A549 (cell line): ENCODE data around the gene COL11A2. TPM values are rescaled to one million over a fixed set of nuclear protein-coding genes. Genes with fewer than 3 reads are reported as not detected.
A peak's percentile ranks its signal among the peaks of the same experiment; 100 is the strongest.

Experiments
- ATAC-seq, 2 experiments: fragments of 200-7000 bp in 1 of 2; fragments of >200 bp in 1 of 2; cut with Nextera tagmentation in 1 of 2; cut with Tn5 transposase in 1 of 2; 3 replicates each; pipeline versions ENCODE4 v1.8.0 to v1.9.1; 2018 to 2020; ENCODE audit warnings: mild to moderate bottlenecking in 1 of 2, moderate library complexity in 1 of 2
- CTCF ChIA-PET: fragments of 300-600 bp; sonication (Branson Sonifier 250); formaldehyde crosslinking; extraction: SDS; loops from one replicate; lab custom pipeline; 2021; ENCODE audit warnings: antibody characterized with exemption, inconsistent platforms; lab: Yijun Ruan, JAX
- POLR2A ChIA-PET: fragments of 350-600 bp; formaldehyde crosslinking; extraction: SDS; loops from one replicate; lab custom pipeline; 2021; ENCODE audit warnings: antibody characterized with exemption, inconsistent platforms; lab: Yijun Ruan, JAX
- DNase-seq, 2 experiments: peaks; one replicate each; pipeline versions ENCODE4 v3.0.0 to v3.0.0-alpha.2; 2011 to 2016; ENCODE audit warnings: low read depth in 1 of 2, low spot score in 1 of 2
- FAIRE-seq: peaks from 2 replicates; lab custom pipeline; 2011; peaks lifted over from hg19 to GRCh38; lab: Jason Lieb, UNC
- H3K27ac ChIP-seq, 2 experiments: fragments of >200 bp; sonication (Bioruptor Twin); formaldehyde crosslinking; 3 replicates each; pipeline ENCODE4 v1.5.1; 2016 to 2017
- H3K4me1 ChIP-seq: fragments of >200 bp; sonication (Bioruptor Twin); formaldehyde crosslinking; 3 replicates; pipeline ENCODE4 v1.6.1; 2016
- H3K4me2 ChIP-seq: fragments of >200 bp; sonication (Bioruptor Twin); formaldehyde crosslinking; 3 replicates; pipeline ENCODE4 v1.6.1; 2016
- H3K4me3 ChIP-seq: fragments of >200 bp; sonication (Bioruptor Twin); formaldehyde crosslinking; 3 replicates; pipeline ENCODE4 v1.5.1; 2016
- H3K9me3 ChIP-seq: fragments of >200 bp; sonication (Bioruptor Twin); formaldehyde crosslinking; 3 replicates; pipeline ENCODE4 v1.6.1; 2016
- CHD2 ChIP-seq: fragments of 150-350 bp; IDR thresholded peaks from 2 replicates; pipeline ENCODE4 v1.6.1; 2014; ENCODE audit warnings: low read length; ENCODE audit not compliant: partially characterized antibody
- EHMT2 ChIP-seq: fragments of 200-600 bp; sonication (generic); IDR thresholded peaks from 2 replicates; pipeline ENCODE4 v1.6.1; 2016; ENCODE audit warnings: antibody characterized with exemption, low read depth, mild to moderate bottlenecking, moderate library complexity
- FOXS1 ChIP-seq: fragments of 250-450 bp; sonication (Bioruptor Pico); IDR thresholded peaks from 2 replicates; pipeline ENCODE4 v1.5.0; 2020; ENCODE audit warnings: mild to moderate bottlenecking, moderate library complexity
- HEYL ChIP-seq: fragments of 250-450 bp; sonication (Bioruptor Pico); IDR thresholded peaks from 2 replicates; pipeline ENCODE4 v1.8.0; 2021; ENCODE audit warnings: mild to moderate bottlenecking, moderate library complexity
- HMGXB4 ChIP-seq: fragments of 250-450 bp; sonication (Bioruptor Pico); IDR thresholded peaks from 2 replicates; pipeline ENCODE4 v1.5.0; 2021; ENCODE audit warnings: mild to moderate bottlenecking, moderate library complexity, borderline replicate concordance
- HOXB13 ChIP-seq: fragments of 250-450 bp; sonication (Bioruptor Pico); IDR thresholded peaks from 2 replicates; pipeline ENCODE4 v1.5.0; 2020; ENCODE audit warnings: low read depth, mild to moderate bottlenecking, moderate library complexity
- JUN ChIP-seq, 2 experiments: fragments of >200 bp; sonication (Bioruptor Twin); formaldehyde crosslinking; IDR thresholded peaks; 2 replicates in 1 of 2; 3 replicates in 1 of 2; pipeline ENCODE4 v1.6.1; 2016 to 2017
- JUNB ChIP-seq: fragments of >200 bp; sonication (Bioruptor Twin); formaldehyde crosslinking; IDR thresholded peaks from 2 replicates; pipeline ENCODE4 v1.6.1; 2016
- KDM5A ChIP-seq: fragments of 200-600 bp; sonication (generic); IDR thresholded peaks from 2 replicates; pipeline ENCODE4 v1.6.1; 2016; ENCODE audit warnings: antibody characterized with exemption, mild to moderate bottlenecking
- MAFK ChIP-seq: fragments of 450-650 bp; IDR thresholded peaks from 2 replicates; pipeline ENCODE4 v1.6.1; 2014; ENCODE audit not compliant: partially characterized antibody
- MAZ ChIP-seq: fragments of 150-350 bp; IDR thresholded peaks from 2 replicates; pipeline ENCODE4 v1.6.1; 2014; ENCODE audit warnings: antibody characterized with exemption, low read depth, low read length, borderline replicate concordance
- NFE2L2 ChIP-seq: fragments of 150-350 bp; conservative IDR thresholded peaks from 2 replicates; pipeline ENCODE4 v1.6.1; 2014; ENCODE audit warnings: low read length
- POLR2A ChIP-seq: IDR thresholded peaks from 2 replicates; pipeline ENCODE4 v1.6.1; 2012; ENCODE audit warnings: mild to moderate bottlenecking, low read length
- POLR2AphosphoS2 ChIP-seq: conservative IDR thresholded peaks from 2 replicates; pipeline ENCODE4 v1.6.1; 2012; ENCODE audit warnings: low read length, improper control_type of control experiment, inconsistent platforms
- RAD21 ChIP-seq, 2 experiments: fragments of >200 bp in 1 of 2; sonication (Bioruptor Twin) in 1 of 2; formaldehyde crosslinking in 1 of 2; IDR thresholded peaks in 1 of 2; conservative IDR thresholded peaks in 1 of 2; 2 replicates in 1 of 2; 3 replicates in 1 of 2; pipeline ENCODE4 v1.6.1; 2012 to 2018; ENCODE audit warnings: inconsistent platforms in 1 of 2
- RARB ChIP-seq: fragments of 250-450 bp; sonication (Bioruptor Pico); IDR thresholded peaks from 2 replicates; pipeline ENCODE4 v1.8.0; 2021; ENCODE audit warnings: mild to moderate bottlenecking, moderate library complexity
- RCOR1 ChIP-seq: fragments of 150-350 bp; IDR thresholded peaks from 2 replicates; pipeline ENCODE4 v1.6.1; 2014; ENCODE audit warnings: antibody characterized with exemption, low read length, low read depth
- RFX5 ChIP-seq: fragments of 450-650 bp; IDR thresholded peaks from 2 replicates; pipeline ENCODE4 v1.7.1; 2014; ENCODE audit warnings: antibody characterized with exemption, mild to moderate bottlenecking, moderate library complexity
- RNF2 ChIP-seq: fragments of 200-600 bp; sonication (generic); IDR thresholded peaks from 2 replicates; pipeline ENCODE4 v1.6.1; 2016; ENCODE audit warnings: low read depth, mild to moderate bottlenecking, antibody characterized with exemption, moderate library complexity, borderline replicate concordance
- SMC3 ChIP-seq: fragments of >200 bp; sonication (Bioruptor Twin); formaldehyde crosslinking; IDR thresholded peaks from 3 replicates; pipeline ENCODE4 v1.6.1; 2018; ENCODE audit warnings: inconsistent platforms
- SREBF2 ChIP-seq: fragments of 450-650 bp; IDR thresholded peaks from 2 replicates; pipeline ENCODE4 v1.6.1; 2014; ENCODE audit warnings: mild to moderate bottlenecking, moderate library complexity
- TP53 ChIP-seq: fragments of 250-450 bp; sonication (Bioruptor Pico); IDR thresholded peaks from 2 replicates; pipeline ENCODE4 v1.5.0; 2021; ENCODE audit warnings: mild to moderate bottlenecking, moderate library complexity
- ZSCAN20 ChIP-seq: fragments of 250-450 bp; sonication (Bioruptor Pico); IDR thresholded peaks from 2 replicates; pipeline ENCODE4 v1.8.0; 2022; ENCODE audit warnings: mild to moderate bottlenecking, moderate library complexity
- WGBS: methylation state at CpG from one replicate; pipeline ENCODE4 v1.1.6; 2017; ENCODE audit errors: missing lambda C conversion rate; 5-methylcytosine and 5-hydroxymethylcytosine counted together
- polyA plus RNA-seq, 4 experiments: library from polyadenylated mRNA; depleted of rRNA in 3 of 4; stranded (reverse); fragments of >200 nt; fragmentation: RNase III in 1 of 4; extraction: RNeasy Plus Mini Kit Qiagen cat#74134 plus additional on column Dnase treatment in 1 of 4; gene quantifications; 2 replicates in 3 of 4; 3 replicates in 1 of 4; pipeline ENCODE4 v1.2.3, GENCODE V29; 2011 to 2017
- TF ChIP-seq, protein P1 (sequence below): fragments of 450-650 bp; IDR thresholded peaks from 2 replicates; pipeline ENCODE4 v1.6.1; 2014; ENCODE audit warnings: antibody characterized with exemption
- TF ChIP-seq, protein P2 (sequence below): IDR thresholded peaks from 2 replicates; pipeline ENCODE4 v1.6.1; 2012

The COL11A2 gene
- polyA plus RNA-seq, 2 of the 4 experiments (the other 2 are of a cell fraction) = 0.66 to 1.3 TPM

DNA sequence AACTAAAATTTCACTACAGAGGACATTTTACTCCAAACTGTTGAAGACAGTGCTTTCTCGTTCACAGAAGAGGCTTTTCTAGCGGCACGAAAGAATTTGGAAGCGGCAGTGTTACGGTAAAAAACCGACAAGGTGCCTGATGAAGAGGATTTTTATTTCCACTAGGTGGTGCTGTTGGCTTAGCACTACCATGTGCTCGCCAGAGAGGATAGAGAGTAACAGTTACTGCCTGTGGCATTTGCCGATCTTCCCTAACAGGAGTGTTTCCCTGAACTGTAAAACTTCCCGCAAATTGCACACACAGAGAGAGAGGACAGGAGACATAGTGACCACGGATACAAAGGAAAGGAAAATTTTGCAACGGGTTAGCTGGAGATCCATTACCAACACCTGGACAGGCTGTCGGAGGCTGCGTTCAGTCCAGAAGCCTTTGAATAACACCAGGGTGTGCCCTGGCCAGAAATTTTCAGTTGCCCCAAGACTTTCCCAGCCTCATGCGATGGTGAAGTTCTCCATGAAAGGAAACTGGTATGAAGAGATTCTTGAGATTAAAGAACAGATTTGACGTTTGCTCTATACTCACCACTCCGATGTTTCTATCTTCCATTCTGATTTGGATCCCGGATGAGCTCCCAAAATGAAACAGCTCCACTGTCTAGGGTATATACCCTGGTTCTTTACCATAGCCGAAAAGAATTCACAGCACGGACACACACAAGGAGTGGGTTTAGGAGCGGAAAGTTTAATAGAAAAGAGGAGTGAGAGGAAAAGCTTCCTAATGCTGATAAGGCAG, 68.3 kb downstream of the COL11A2 start (continued):
- TF ChIP-seq POLR2AphosphoS2 (no peak), JUNB (no peak), HMGXB4 (CRISPR knock-in tag) (no peak), JUN (IDR thresholded peaks at IDR 0.05) (no peak), RARB (CRISPR knock-in tag) (no peak), RAD21 (conservative IDR thresholded peaks at IDR 0.05 in 1 of 2, IDR thresholded peaks at IDR 0.05 in 1 of 2) (peak; percentile 36 to 76; a peak in 4 of 5 replicates)
- TF ChIP-seq, all 56 proteins: peak for 5

GRCh38 chr6:33123181-33123580, 69.1 kb downstream of the COL11A2 start:
- Histone ChIP-seq H3K27ac (no peak overlapping the region), H3K4me3 (no peak overlapping the region), H3K4me1 (no peaks in the 10 kb centered on the region), H3K4me2 (no peak overlapping the region), H3K9me3 (peaks cover 14% of the 10 kb centered on the region)
- POLR2A ChIA-PET = no interaction called here
- TF ChIP-seq HOXB13 (CRISPR knock-in tag) (no peak), CHD2 (no peak), NFE2L2 (no peak), KDM5A (no peak), FOXS1 (no peak), HMGXB4 (CRISPR knock-in tag) (no peak), JUNB (no peak), RCOR1 (no peak)
- TF ChIP-seq, protein P1, sequence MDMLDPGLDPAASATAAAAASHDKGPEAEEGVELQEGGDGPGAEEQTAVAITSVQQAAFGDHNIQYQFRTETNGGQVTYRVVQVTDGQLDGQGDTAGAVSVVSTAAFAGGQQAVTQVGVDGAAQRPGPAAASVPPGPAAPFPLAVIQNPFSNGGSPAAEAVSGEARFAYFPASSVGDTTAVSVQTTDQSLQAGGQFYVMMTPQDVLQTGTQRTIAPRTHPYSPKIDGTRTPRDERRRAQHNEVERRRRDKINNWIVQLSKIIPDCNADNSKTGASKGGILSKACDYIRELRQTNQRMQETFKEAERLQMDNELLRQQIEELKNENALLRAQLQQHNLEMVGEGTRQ = no peak
- CTCF ChIA-PET = interaction anchor here (0.8 kb wide), 1 partner anchor 26 kb away, joined by 4 read pairs; no protein-coding TSS in a partner anchor
- no peak for FAIRE-seq
- DNase-seq = no peak
- ATAC-seq = no peak
- WGBS = 22% methylated on average over 6 of the region's 6 CpGs

DNA sequence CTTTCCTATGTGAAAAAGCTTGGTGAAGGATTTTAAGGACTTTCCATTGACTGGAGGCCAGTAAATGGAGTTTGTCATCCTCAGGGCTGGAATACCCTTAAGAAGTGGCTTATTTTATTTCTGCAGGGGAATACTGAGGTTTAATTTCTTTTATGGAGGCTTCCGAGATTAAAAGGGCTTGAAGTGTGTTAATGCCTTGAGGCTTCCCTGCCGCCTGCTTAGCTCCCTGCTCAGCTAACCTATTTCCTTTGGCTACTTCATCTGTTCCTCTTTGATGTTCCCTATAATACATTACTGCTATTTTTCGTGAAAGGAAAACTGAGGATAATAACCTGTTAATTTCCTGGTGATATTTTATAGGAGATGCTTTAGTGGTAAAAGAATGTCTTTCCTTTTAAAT, 72.3 kb downstream of the COL11A2 start:
- H3K4me2 ChIP-seq = no peak overlapping the region
- H3K4me3 ChIP-seq = no peak overlapping the region
- no peaks in the 10 kb centered on the region for H3K4me1 ChIP-seq
- ChIA-PET POLR2A (no interaction called here), CTCF (interaction anchor here (0.6 to 4.6 kb wide), 14 partner anchors 9 to 128 kb away, joined by 3 to 27 read pairs (median 5); no protein-coding TSS in a partner anchor)
- no peak overlapping the region for H3K27ac ChIP-seq
- no peak for DNase-seq
- TF ChIP-seq SREBF2 (no peak), POLR2A (no peak), ZSCAN20 (CRISPR knock-in tag) (no peak), HMGXB4 (CRISPR knock-in tag) (no peak), RFX5 (no peak), RAD21 (conservative IDR thresholded peaks at IDR 0.05 in 1 of 2, IDR thresholded peaks at IDR 0.05 in 1 of 2) (no peak), NFE2L2 (no peak), HOXB13 (CRISPR knock-in tag) (no peak), MAZ (no peak), SMC3 (no peak), HEYL (no peak), EHMT2 (no peak), RNF2 (no peak), TP53 (no peak), MAFK (no peak)
- TF ChIP-seq, protein P2, sequence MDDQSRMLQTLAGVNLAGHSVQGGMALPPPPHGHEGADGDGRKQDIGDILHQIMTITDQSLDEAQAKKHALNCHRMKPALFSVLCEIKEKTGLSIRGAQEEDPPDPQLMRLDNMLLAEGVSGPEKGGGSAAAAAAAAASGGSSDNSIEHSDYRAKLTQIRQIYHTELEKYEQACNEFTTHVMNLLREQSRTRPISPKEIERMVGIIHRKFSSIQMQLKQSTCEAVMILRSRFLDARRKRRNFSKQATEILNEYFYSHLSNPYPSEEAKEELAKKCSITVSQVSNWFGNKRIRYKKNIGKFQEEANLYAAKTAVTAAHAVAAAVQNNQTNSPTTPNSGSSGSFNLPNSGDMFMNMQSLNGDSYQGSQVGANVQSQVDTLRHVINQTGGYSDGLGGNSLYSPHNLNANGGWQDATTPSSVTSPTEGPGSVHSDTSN = no peak
- ATAC-seq = no peak
- H3K9me3 ChIP-seq = peaks cover 12% of the 10 kb centered on the region
- WGBS = 23% methylated on average over 3 of the region's 3 CpGs
- no peak for FAIRE-seq
